HepG2 (cell line): ENCODE results near the gene AXIN1. TPM values are rescaled to one million over a fixed set of nuclear protein-coding genes. Genes with fewer than 3 reads are reported as not detected.

Experiments used
- ATAC-seq: fragments of 200-7000 bp; cut with Tn5 transposase; 3 replicates; pipeline ENCODE4 v1.9.1; 2020; ENCODE audit warnings: mild to moderate bottlenecking, moderate library complexity
- BruUV-seq: library from RNA; stranded (reverse); fragments of 400-500 nt; replicated peaks from 2 replicates; lab custom pipeline; 2021; lab: Mats Ljungman, UMichigan
- CTCF ChIA-PET: fragments of 300-600 bp; formaldehyde crosslinking; extraction: SDS; loops from one replicate; lab custom pipeline; 2021; ENCODE audit warnings: low total read pairs, inconsistent platforms, low intra/inter-chr PET ratio; lab: Yijun Ruan, JAX
- POLR2A ChIA-PET: fragments of 350-600 bp; sonication (Branson Sonifier 250); formaldehyde crosslinking; loops from one replicate; lab custom pipeline; 2020; ENCODE audit warnings: antibody characterized with exemption, inconsistent platforms; lab: Yijun Ruan, JAX
- DNase-seq: peaks from one replicate; pipeline ENCODE4 v3.0.0-alpha.2; 2015; ENCODE audit warnings: low spot score
- FAIRE-seq: peaks from 3 replicates; lab custom pipeline; 2011; peaks lifted over from hg19 to GRCh38; lab: Jason Lieb, UNC
- H2AFZ ChIP-seq: one replicate; pipeline ENCODE4 v1.6.1; 2011; ENCODE audit warnings: low read length, inconsistent platforms
- H3K27ac ChIP-seq: fragments of 300-600 bp; 3 replicates; pipeline ENCODE4 v1.8.0; 2011; ENCODE audit warnings: mixed run types, mild to moderate bottlenecking, mixed read lengths, low read length, inconsistent platforms; ENCODE audit not compliant: insufficient read depth; ENCODE audit errors: extremely low read length
- H3K27me3 ChIP-seq, 2 experiments: fragments of 200-600 bp in 1 of 2; 2 replicates in 1 of 2; 3 replicates in 1 of 2; pipeline versions ENCODE4 v1.6.0 to v1.8.0; 2011; ENCODE audit warnings: low read length in 2 of 2, mild to moderate bottlenecking in 2 of 2, moderate library complexity in 2 of 2, inconsistent platforms in 1 of 2; ENCODE audit not compliant: insufficient read depth in 2 of 2, control insufficient read depth in 1 of 2
- H3K36me3 ChIP-seq, 2 experiments: fragments of 200-600 bp in 1 of 2; replicated peaks in 1 of 2; 2 replicates in 1 of 2; 3 replicates in 1 of 2; pipeline versions ENCODE4 v1.5.1 to v1.8.0; 2011; ENCODE audit warnings: low read length in 2 of 2, inconsistent platforms in 1 of 2; ENCODE audit not compliant: insufficient read depth in 2 of 2, control insufficient read depth in 1 of 2
- H3K4me1 ChIP-seq: 2 replicates; pipeline ENCODE4 v1.5.1; 2012; ENCODE audit warnings: low read length, inconsistent platforms; ENCODE audit not compliant: insufficient read depth
- H3K4me2 ChIP-seq: 2 replicates; pipeline ENCODE4 v1.6.0; 2011; ENCODE audit warnings: low read depth, low read length, inconsistent platforms
- H3K4me3 ChIP-seq, 3 experiments: fragments of 200-600 bp in 1 of 3; sonication (generic), shearing (Covaris generic) in 1 of 3; replicated peaks in 1 of 3; 2 replicates each; pipeline ENCODE4 v1.5.1; 2011 to 2016; ENCODE audit warnings: low read length in 3 of 3, inconsistent platforms in 2 of 3, low read depth in 2 of 3, mild to moderate bottlenecking in 2 of 3, control low read depth in 1 of 3, mixed read lengths in 1 of 3; ENCODE audit not compliant: insufficient read depth in 1 of 3
- H3K79me2 ChIP-seq: one replicate; pipeline ENCODE4 v1.6.1; 2011; ENCODE audit warnings: low read length, inconsistent platforms; ENCODE audit not compliant: insufficient read depth
- H3K9ac ChIP-seq: 2 replicates; pipeline ENCODE4 v1.6.0; 2011; ENCODE audit warnings: mild to moderate bottlenecking, low read depth, low read length, inconsistent platforms; ENCODE audit not compliant: insufficient read depth
- H3K9me3 ChIP-seq: 2 replicates; pipeline ENCODE4 v1.5.1; 2012; ENCODE audit warnings: mild to moderate bottlenecking, low read length
- H4K20me1 ChIP-seq: 2 replicates; pipeline ENCODE4 v1.6.0; 2011; ENCODE audit warnings: inconsistent platforms, mild to moderate bottlenecking, low read length, moderate library complexity; ENCODE audit not compliant: insufficient read depth
- AGO2 ChIP-seq: fragments of 200-400 bp; formaldehyde crosslinking; optimal IDR thresholded peaks from 2 replicates; pipeline ENCODE3; 2017; ENCODE audit warnings: mild to moderate bottlenecking, low read depth, low read length, moderate library complexity
- CC2D1A ChIP-seq: sonication (generic); formaldehyde crosslinking; IDR thresholded peaks from 2 replicates; pipeline ENCODE4 v1.8.1; 2023; ENCODE audit warnings: mild to moderate bottlenecking, missing genetic modification reagents
- CREB1 ChIP-seq, 2 experiments: fragments of 450-650 bp in 1 of 2; IDR thresholded peaks; 2 replicates each; pipeline ENCODE4 v1.6.1; 2016 to 2017; ENCODE audit warnings: control low read depth in 1 of 2, mild to moderate bottlenecking in 1 of 2, missing compliant biosample characterization in 1 of 2, missing genetic modification characterization in 1 of 2
- ELF3 ChIP-seq: IDR thresholded peaks from 2 replicates; pipeline ENCODE4 v1.6.1; 2016; ENCODE audit warnings: missing genetic modification reagents, missing compliant biosample characterization
- FOXA1 ChIP-seq, 2 experiments: fragments of 450-650 bp in 1 of 2; sonication (generic) in 1 of 2; formaldehyde crosslinking in 1 of 2; IDR thresholded peaks; 2 replicates each; pipeline versions ENCODE4 v1.4.0 to v1.6.1; 2016 to 2020; ENCODE audit warnings: missing genetic modification reagents in 1 of 2
- HMG20A ChIP-seq: IDR thresholded peaks from 2 replicates; pipeline ENCODE4 v1.6.1; 2016; ENCODE audit warnings: borderline replicate concordance
- MAFK ChIP-seq, 2 experiments: IDR thresholded peaks in 1 of 2; conservative IDR thresholded peaks in 1 of 2; 2 replicates each; pipeline ENCODE4 v1.6.1; 2011; ENCODE audit warnings: improper control_type of control experiment in 2 of 2, low read length in 2 of 2
- MEIS2 ChIP-seq: sonication (generic); formaldehyde crosslinking; IDR thresholded peaks from 2 replicates; pipeline ENCODE4 v1.9.0; 2021; ENCODE audit warnings: mild to moderate bottlenecking, missing genetic modification reagents
- MXI1 ChIP-seq: IDR thresholded peaks from 3 replicates; pipeline ENCODE4 v1.6.1; 2012; ENCODE audit warnings: low read depth, low read length, inconsistent platforms, borderline replicate concordance
- PITX1 ChIP-seq: sonication (generic); formaldehyde crosslinking; IDR thresholded peaks from 2 replicates; pipeline ENCODE4 v1.5.1; 2020; ENCODE audit warnings: mild to moderate bottlenecking, missing genetic modification reagents
- REXO4 ChIP-seq: sonication (generic); formaldehyde crosslinking; IDR thresholded peaks from 2 replicates; pipeline ENCODE4 v1.8.0; 2022; ENCODE audit warnings: missing genetic modification reagents, mild to moderate bottlenecking, borderline replicate concordance
- SMYD3 ChIP-seq: sonication (generic); formaldehyde crosslinking; IDR thresholded peaks from 2 replicates; pipeline ENCODE4 v1.8.1; 2023; ENCODE audit warnings: mild to moderate bottlenecking, missing genetic modification reagents
- ZNF101 ChIP-seq: sonication (generic); formaldehyde crosslinking; IDR thresholded peaks from 2 replicates; pipeline ENCODE4 v1.4.0; 2020; ENCODE audit warnings: mild to moderate bottlenecking, low read depth, missing genetic modification reagents, borderline replicate concordance
- ZNF207 ChIP-seq: fragments of 450-650 bp; IDR thresholded peaks from 2 replicates; pipeline ENCODE4 v1.6.1; 2016; ENCODE audit warnings: antibody characterized with exemption, borderline replicate concordance
- ZNF3 ChIP-seq: IDR thresholded peaks from 2 replicates; pipeline ENCODE4 v1.7.0; 2017; ENCODE audit warnings: inconsistent platforms
- WGBS: methylation state at CpG from one replicate; pipeline ENCODE4 v1.1.6; 2017; ENCODE audit warnings: low lambda C conversion rate; 5-methylcytosine and 5-hydroxymethylcytosine counted together
- in situ Hi-C: cut with HindIII; loops from 2 replicates; pipeline ENCODE4 v1.10.0; 2017; ENCODE audit warnings: low pct_unique_long_range_greater_than_20kb; ENCODE audit not compliant: extremely low pct_ligation_motif_present
- intact Hi-C: fragments of 100-400 bp; cut with micrococcal nuclease; formaldehyde crosslinking; loops from one replicate; pipeline ENCODE4 v1.10.0; 2022; ENCODE audit not compliant: unreplicated experiment
- polyA plus RNA-seq, 8 experiments: library from polyadenylated mRNA; depleted of rRNA in 3 of 8; stranded (reverse) in 7 of 8; unstranded in 1 of 8; fragments of >200 nt; fragmentation: Illumina TruSeq in 4 of 8; extraction: Trizol in 4 of 8; gene quantifications; 2 replicates each; pipeline versions ENCODE4 v1.2.1 to v1.2.3, GENCODE V29; 2011 to 2016; ENCODE audit warnings: low read depth in 4 of 8, missing spikeins in 1 of 8, mixed read lengths in 1 of 8; ENCODE audit not compliant: insufficient read depth in 1 of 8
- total RNA-seq, 5 experiments: library from RNA; depleted of rRNA; stranded (reverse); fragments of >200 nt; fragmentation: Illumina TruSeq; extraction: Trizol; gene quantifications; 2 replicates each; pipeline ENCODE4 v1.2.3, GENCODE V29; 2016; ENCODE audit warnings: low read depth in 1 of 5
- TF ChIP-seq, protein P1 (sequence below): IDR thresholded peaks from 2 replicates; pipeline ENCODE4 v1.6.1; 2018; ENCODE audit warnings: missing genetic modification reagents
- TF ChIP-seq, protein P2 (sequence below): sonication (generic); formaldehyde crosslinking; IDR thresholded peaks from 2 replicates; pipeline ENCODE4 v1.8.0; 2022; ENCODE audit warnings: missing genetic modification reagents, mild to moderate bottlenecking, borderline replicate concordance
- TF ChIP-seq, protein P3 (sequence below): sonication (generic); formaldehyde crosslinking; IDR thresholded peaks from 2 replicates; pipeline ENCODE4 v1.5.1; 2020; ENCODE audit warnings: missing genetic modification reagents, mild to moderate bottlenecking, borderline replicate concordance

Gene AXIN1
- total and polyA plus RNA-seq, 2 of the 13 experiments (the other 11 are each of a cell fraction or from before 2014, with no cell fraction given), result 24.0 to 26.0 TPM

DNA sequence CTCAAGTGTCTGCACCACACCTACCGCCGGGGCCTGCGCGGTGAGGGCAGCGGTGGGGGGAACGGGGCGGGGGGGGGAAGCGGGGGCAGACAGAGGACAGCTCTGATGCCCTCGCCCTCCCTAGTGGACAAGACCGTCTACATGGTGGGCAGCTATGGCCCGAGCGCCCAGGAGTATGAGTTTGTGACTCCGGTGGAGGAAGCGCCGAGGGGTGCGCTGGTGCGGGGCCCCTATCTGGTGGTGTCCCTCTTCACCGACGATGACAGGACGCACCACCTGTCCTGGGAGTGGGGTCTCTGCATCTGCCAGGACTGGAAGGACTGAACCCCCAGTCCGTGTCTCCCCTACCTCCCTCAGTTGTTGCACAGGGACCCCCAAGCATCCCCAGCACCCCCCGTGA is 70.0 kb downstream of the AXIN1 start:
- intact Hi-C loops, result no loop called here
- Histone ChIP-seq H3K4me2 (no peak overlapping the region), H3K27ac (no peak overlapping the region), H3K9ac (no peak overlapping the region), H2AFZ (no peak overlapping the region), H3K4me3 (no peak overlapping the region), H3K9me3 (no peaks in the 10 kb centered on the region)
- WGBS, result 31% methylated on average over 10 of the region's 22 CpGs
- BruUV-seq, result no TSS peak
- no peak for DNase-seq
- POLR2A ChIA-PET, result no interaction called here
- TF ChIP-seq ZNF207 (no peak), ZNF3 (CRISPR knock-in tag) (no peak), MEIS2 (no peak), CREB1 (IDR thresholded peaks at IDR 0.05) (no peak), CREB1 (CRISPR knock-in tag; IDR thresholded peaks at IDR 0.05) (no peak), AGO2 (no peak), ELF3 (CRISPR knock-in tag) (no peak), CC2D1A (CRISPR knock-in tag) (no peak), PITX1 (CRISPR knock-in tag) (no peak), REXO4 (CRISPR knock-in tag) (no peak), MAFK (conservative IDR thresholded peaks at IDR 0.05 in 1 of 2, IDR thresholded peaks at IDR 0.05 in 1 of 2; ENCODE audit: low read length in 2 of 2) (no peak), FOXA1 (IDR thresholded peaks at IDR 0.05) (no peak), FOXA1 (CRISPR knock-in tag; IDR thresholded peaks at IDR 0.05) (no peak), ZNF101 (CRISPR knock-in tag) (no peak), HMG20A (CRISPR knock-in tag) (no peak), MXI1 (no peak), SMYD3 (CRISPR knock-in tag) (no peak)
- TF ChIP-seq, protein P1, sequence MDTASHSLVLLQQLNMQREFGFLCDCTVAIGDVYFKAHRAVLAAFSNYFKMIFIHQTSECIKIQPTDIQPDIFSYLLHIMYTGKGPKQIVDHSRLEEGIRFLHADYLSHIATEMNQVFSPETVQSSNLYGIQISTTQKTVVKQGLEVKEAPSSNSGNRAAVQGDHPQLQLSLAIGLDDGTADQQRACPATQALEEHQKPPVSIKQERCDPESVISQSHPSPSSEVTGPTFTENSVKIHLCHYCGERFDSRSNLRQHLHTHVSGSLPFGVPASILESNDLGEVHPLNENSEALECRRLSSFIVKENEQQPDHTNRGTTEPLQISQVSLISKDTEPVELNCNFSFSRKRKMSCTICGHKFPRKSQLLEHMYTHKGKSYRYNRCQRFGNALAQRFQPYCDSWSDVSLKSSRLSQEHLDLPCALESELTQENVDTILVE (CRISPR knock-in tag), result no peak
- TF ChIP-seq, protein P2, sequence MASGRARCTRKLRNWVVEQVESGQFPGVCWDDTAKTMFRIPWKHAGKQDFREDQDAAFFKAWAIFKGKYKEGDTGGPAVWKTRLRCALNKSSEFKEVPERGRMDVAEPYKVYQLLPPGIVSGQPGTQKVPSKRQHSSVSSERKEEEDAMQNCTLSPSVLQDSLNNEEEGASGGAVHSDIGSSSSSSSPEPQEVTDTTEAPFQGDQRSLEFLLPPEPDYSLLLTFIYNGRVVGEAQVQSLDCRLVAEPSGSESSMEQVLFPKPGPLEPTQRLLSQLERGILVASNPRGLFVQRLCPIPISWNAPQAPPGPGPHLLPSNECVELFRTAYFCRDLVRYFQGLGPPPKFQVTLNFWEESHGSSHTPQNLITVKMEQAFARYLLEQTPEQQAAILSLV (CRISPR knock-in tag), result no peak
- TF ChIP-seq, protein P3, sequence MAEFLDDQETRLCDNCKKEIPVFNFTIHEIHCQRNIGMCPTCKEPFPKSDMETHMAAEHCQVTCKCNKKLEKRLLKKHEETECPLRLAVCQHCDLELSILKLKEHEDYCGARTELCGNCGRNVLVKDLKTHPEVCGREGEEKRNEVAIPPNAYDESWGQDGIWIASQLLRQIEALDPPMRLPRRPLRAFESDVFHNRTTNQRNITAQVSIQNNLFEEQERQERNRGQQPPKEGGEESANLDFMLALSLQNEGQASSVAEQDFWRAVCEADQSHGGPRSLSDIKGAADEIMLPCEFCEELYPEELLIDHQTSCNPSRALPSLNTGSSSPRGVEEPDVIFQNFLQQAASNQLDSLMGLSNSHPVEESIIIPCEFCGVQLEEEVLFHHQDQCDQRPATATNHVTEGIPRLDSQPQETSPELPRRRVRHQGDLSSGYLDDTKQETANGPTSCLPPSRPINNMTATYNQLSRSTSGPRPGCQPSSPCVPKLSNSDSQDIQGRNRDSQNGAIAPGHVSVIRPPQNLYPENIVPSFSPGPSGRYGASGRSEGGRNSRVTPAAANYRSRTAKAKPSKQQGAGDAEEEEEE (CRISPR knock-in tag), result no peak
- TF ChIP-seq, all 625 proteins: peak for 0
- CTCF ChIA-PET, result no interaction called here
- Histone ChIP-seq H3K4me1 (peaks cover 6% of the 10 kb centered on the region; the same call in 1 of the 2 replicates), H3K27me3 (peaks cover 7 to 41% of the 10 kb centered on the region in 2 experiments; a peak in 4 of 5 replicates), H3K36me3 (peaks cover 2 to 13% of the 10 kb centered on the region in 2 experiments; a peak in 2 of 5 replicates), H4K20me1 (no peaks in the 10 kb centered on the region), H3K79me2 (no peaks in the 10 kb centered on the region)
- FAIRE-seq, result no peak
- peak; percentile 2; the same call in 1 of the 3 replicates for ATAC-seq
- in situ Hi-C loops, result no loop called here
